HepG2 (cell line): ENCODE measurements around the gene STK25.

ENCODE experiments used
- ASH2L ChIP-seq: fragments of 300-600, 200-600 bp; sonication (generic); IDR thresholded peaks from 2 replicates; pipeline ENCODE4 v1.7.0; 2017; ENCODE audit warnings: low read depth, mild to moderate bottlenecking, moderate library complexity, mixed read lengths, low read length; ENCODE audit not compliant: insufficient read length
- ATAD3A ChIP-seq: sonication (generic); formaldehyde crosslinking; IDR thresholded peaks from 2 replicates; pipeline ENCODE4 v1.4.0; 2020; ENCODE audit warnings: missing genetic modification reagents
- CEBPB ChIP-seq: IDR thresholded peaks from 2 replicates; pipeline ENCODE4 v1.6.1; 2011; ENCODE audit warnings: low read depth, low read length, improper control_type of control experiment, borderline replicate concordance
- CTCF ChIP-seq: sonication (generic); formaldehyde crosslinking; IDR thresholded peaks from 2 replicates; pipeline ENCODE4 v1.5.0; 2020; ENCODE audit warnings: mild to moderate bottlenecking, missing genetic modification reagents, moderate library complexity
- DMTF1 ChIP-seq: sonication (generic); formaldehyde crosslinking; IDR thresholded peaks from 2 replicates; pipeline ENCODE4 v1.4.0; 2020; ENCODE audit warnings: mild to moderate bottlenecking, missing genetic modification reagents
- MNT ChIP-seq: fragments of 450-650 bp; IDR thresholded peaks from 2 replicates; pipeline ENCODE4 v1.6.1; 2016
- NFYB ChIP-seq: sonication (generic); formaldehyde crosslinking; IDR thresholded peaks from 2 replicates; pipeline ENCODE4 v1.4.0; 2020; ENCODE audit warnings: missing genetic modification reagents
- POLR2AphosphoS2 ChIP-seq: IDR thresholded peaks from 2 replicates; pipeline ENCODE4 v1.6.1; 2011; ENCODE audit warnings: low read depth, low read length, improper control_type of control experiment
- RBAK ChIP-seq: sonication (generic); formaldehyde crosslinking; IDR thresholded peaks from 2 replicates; pipeline ENCODE4 v1.5.1; 2020; ENCODE audit warnings: mild to moderate bottlenecking, missing genetic modification reagents
- SRSF1 ChIP-seq: fragments of 200-400 bp; formaldehyde crosslinking; optimal IDR thresholded peaks from 2 replicates; pipeline ENCODE3; 2017; ENCODE audit warnings: mild to moderate bottlenecking, low read depth, low read length, moderate library complexity
- ZNF224 ChIP-seq: sonication (generic); formaldehyde crosslinking; IDR thresholded peaks from 2 replicates; pipeline ENCODE4 v1.5.0; 2020; ENCODE audit warnings: mild to moderate bottlenecking, missing genetic modification reagents
- ZNF318 ChIP-seq: sonication (generic); formaldehyde crosslinking; IDR thresholded peaks from 2 replicates; pipeline ENCODE4 v1.4.0; 2020; ENCODE audit warnings: mild to moderate bottlenecking, missing genetic modification reagents
- ZNF580 ChIP-seq: IDR thresholded peaks from 2 replicates; pipeline ENCODE4 v1.6.1; 2016; ENCODE audit warnings: low read depth, borderline replicate concordance
- ZNF652 ChIP-seq: IDR thresholded peaks from 2 replicates; pipeline ENCODE4 v1.6.1; 2016; ENCODE audit warnings: low read depth, borderline replicate concordance

- TF ChIP-seq CTCF (CRISPR knock-in tag) = no peak
- TF ChIP-seq ZNF652 (CRISPR knock-in tag) = no peak
- TF ChIP-seq NFYB (CRISPR knock-in tag) = no peak
- TF ChIP-seq ZNF580 (CRISPR knock-in tag) = no peak
- TF ChIP-seq ATAD3A (CRISPR knock-in tag) = no peak
- TF ChIP-seq POLR2AphosphoS2 = no peak
- no peak for TF ChIP-seq DMTF1 (CRISPR knock-in tag)
- no peak for TF ChIP-seq SRSF1
- no peak for TF ChIP-seq RBAK
- no peak for TF ChIP-seq CEBPB
- no peak for TF ChIP-seq ASH2L
- TF ChIP-seq ZNF224 (CRISPR knock-in tag) = no peak
- no peak for TF ChIP-seq ZNF318 (CRISPR knock-in tag)
- TF ChIP-seq MNT = no peak
Observed at GRCh38 chr2:241443486-241444223, 64.7 kb downstream of the STK25 start.
